ENCODE measurements around the gene NR2F1-AS1. TPM values are rescaled to one million over a fixed set of nuclear protein-coding genes. Genes with fewer than 3 reads are reported as not detected.
"Not testable (repeated sequence)": the region's sequence is repeated elsewhere in the genome, so short reads cannot be mapped to it uniquely, and the experiment has no call there.

Gene NR2F1-AS1
- total RNA-seq, 4 donors from 2014 or later: 6.0 to 48.1 (median 14.4) TPM

DNA sequence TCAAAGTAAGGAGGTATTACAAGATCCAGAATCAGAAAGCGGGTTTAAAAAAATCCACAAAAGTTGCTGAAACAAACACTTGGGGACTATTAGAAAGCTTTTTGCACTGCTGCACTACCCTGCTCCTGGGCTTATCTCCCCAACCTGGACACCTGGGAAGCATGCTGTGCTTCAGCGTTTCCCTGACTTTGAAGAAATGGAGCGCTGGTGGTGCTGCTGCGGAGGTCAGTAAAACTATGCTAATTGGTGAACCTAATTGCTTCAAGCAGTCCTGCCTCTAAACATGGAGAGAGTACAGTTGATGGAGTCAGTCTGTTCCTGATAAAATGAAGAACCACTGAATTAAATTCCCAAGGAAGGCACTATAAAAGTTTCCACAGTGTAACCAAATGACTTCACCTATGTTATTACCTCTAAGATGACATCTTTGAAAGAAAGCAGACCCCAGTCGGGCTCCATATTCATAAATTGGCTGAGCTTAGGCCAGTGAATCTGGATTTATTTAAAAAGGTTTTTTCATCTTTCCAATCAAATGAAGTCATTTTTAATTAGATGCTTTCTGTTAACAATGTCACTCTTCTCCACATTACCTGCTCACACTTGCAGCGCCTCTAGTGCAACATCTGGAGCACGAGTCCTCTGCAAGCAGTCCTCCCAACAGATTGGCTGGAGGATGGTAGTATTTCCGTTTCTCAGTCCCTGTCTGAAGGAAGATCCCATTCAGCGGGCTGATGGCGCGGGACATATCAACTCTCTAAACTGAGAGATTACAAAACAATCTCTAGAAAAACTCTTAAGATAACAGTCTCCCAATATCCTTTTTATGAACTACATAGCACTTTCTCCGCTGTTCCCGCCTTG is 11.5 kb downstream of the NR2F1-AS1 start:
- TF ChIP-seq, protein P1, sequence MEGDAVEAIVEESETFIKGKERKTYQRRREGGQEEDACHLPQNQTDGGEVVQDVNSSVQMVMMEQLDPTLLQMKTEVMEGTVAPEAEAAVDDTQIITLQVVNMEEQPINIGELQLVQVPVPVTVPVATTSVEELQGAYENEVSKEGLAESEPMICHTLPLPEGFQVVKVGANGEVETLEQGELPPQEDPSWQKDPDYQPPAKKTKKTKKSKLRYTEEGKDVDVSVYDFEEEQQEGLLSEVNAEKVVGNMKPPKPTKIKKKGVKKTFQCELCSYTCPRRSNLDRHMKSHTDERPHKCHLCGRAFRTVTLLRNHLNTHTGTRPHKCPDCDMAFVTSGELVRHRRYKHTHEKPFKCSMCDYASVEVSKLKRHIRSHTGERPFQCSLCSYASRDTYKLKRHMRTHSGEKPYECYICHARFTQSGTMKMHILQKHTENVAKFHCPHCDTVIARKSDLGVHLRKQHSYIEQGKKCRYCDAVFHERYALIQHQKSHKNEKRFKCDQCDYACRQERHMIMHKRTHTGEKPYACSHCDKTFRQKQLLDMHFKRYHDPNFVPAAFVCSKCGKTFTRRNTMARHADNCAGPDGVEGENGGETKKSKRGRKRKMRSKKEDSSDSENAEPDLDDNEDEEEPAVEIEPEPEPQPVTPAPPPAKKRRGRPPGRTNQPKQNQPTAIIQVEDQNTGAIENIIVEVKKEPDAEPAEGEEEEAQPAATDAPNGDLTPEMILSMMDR (IDR thresholded peaks at IDR 0.05): no peak
- no peak for TF ChIP-seq POLR2AphosphoS5 (IDR thresholded peaks at IDR 0.05)
- no peak for TF ChIP-seq POLR2A (IDR thresholded peaks at IDR 0.05)
- no peak for TF ChIP-seq EP300 (IDR thresholded peaks at IDR 0.05)

DNA sequence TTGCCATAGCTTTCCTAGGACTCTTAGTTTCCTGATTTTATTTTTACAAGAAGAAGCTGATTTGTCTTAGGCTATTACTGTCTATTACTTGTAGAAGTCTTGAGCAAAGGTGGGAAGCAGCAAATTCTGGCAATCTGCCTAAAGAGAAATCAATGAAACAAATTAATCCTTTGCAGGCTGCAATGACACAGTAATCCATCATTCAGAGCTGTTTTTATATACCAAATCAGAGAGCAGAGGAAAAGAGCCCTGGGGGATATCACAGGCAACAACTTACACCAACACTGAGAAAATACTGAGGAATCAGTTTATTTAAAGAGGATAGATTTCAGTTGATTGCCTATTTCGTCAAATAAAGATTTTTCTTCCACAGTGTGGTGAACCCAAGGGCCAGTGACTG is 13.6 kb downstream of the NR2F1-AS1 start:
- no peak for ATAC-seq
- Histone ChIP-seq H3K9me3 (no peaks in the 10 kb centered on the region), H3K27me3 (peaks cover 9% of the 10 kb centered on the region), H3K36me3 (peaks cover 0 to 13% of the 10 kb centered on the region in 2 donors), H3K4me1 (peaks cover 0 to 29% (median 0%) of the 10 kb centered on the region in 3 donors), H3K27ac (no peak overlapping the region), H3K4me3 (no peak overlapping the region)
- TF ChIP-seq, protein P1 (IDR thresholded peaks at IDR 0.05): no peak
- TF ChIP-seq POLR2AphosphoS5 (IDR thresholded peaks at IDR 0.05) (no peak), EP300 (IDR thresholded peaks at IDR 0.05) (no peak), POLR2A (IDR thresholded peaks at IDR 0.05) (no peak)
- 92 to 100% methylated on average over 1 of the region's 1 CpG for WGBS, 2 donors (ENCODE audit: low coverage in 1 of 2)

More for the DNA sequence above, 11.5 kb downstream of the NR2F1-AS1 start:
- no peak overlapping the region for H3K4me3 ChIP-seq
- peaks cover 9% of the 10 kb centered on the region for H3K27me3 ChIP-seq
- WGBS, 2 donors (ENCODE audit: low coverage in 1 of 2): 68 to 85% methylated on average over 6 to 12 of the region's 13 CpGs
- H3K27ac ChIP-seq: no peak overlapping the region
- peaks cover 0 to 35% (median 0%) of the 10 kb centered on the region in 3 donors for H3K4me1 ChIP-seq
- H3K36me3 ChIP-seq: peaks cover 0 to 6% of the 10 kb centered on the region in 2 donors
- no peak for ATAC-seq
- H3K9me3 ChIP-seq: no peaks in the 10 kb centered on the region

DNA sequence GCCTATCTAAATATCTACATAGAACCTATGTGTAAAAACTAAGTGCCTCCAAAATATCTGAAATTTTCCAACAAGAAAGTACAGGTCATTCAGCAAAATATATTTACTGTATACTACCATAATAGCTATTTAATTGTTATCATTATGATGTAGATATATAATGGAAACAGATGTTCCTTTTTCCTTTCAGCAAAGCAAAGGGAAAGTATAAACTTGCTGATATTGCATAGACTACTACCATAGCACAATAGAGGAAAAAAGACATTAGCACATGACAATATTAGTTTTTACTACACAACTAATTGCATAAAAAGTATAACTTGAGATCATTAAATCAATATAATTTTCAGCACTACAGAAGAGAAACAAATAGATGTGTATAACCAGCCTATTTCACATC is 14.9 kb downstream of the NR2F1-AS1 start:
- H3K27ac ChIP-seq: no peak overlapping the region
- H3K4me1 ChIP-seq: peaks cover 0 to 18% (median 0%) of the 10 kb centered on the region in 3 donors
- H3K27me3 ChIP-seq: peaks cover 8% of the 10 kb centered on the region
- H3K36me3 ChIP-seq: peaks cover 0 to 24% of the 10 kb centered on the region in 2 donors
- no peak overlapping the region for H3K4me3 ChIP-seq
- ATAC-seq: no peak
- no peaks in the 10 kb centered on the region for H3K9me3 ChIP-seq
- TF ChIP-seq EP300 (IDR thresholded peaks at IDR 0.05) (no peak), POLR2AphosphoS5 (IDR thresholded peaks at IDR 0.05) (no peak), POLR2A (IDR thresholded peaks at IDR 0.05) (no peak)
- TF ChIP-seq, protein P1 (IDR thresholded peaks at IDR 0.05): no peak

DNA sequence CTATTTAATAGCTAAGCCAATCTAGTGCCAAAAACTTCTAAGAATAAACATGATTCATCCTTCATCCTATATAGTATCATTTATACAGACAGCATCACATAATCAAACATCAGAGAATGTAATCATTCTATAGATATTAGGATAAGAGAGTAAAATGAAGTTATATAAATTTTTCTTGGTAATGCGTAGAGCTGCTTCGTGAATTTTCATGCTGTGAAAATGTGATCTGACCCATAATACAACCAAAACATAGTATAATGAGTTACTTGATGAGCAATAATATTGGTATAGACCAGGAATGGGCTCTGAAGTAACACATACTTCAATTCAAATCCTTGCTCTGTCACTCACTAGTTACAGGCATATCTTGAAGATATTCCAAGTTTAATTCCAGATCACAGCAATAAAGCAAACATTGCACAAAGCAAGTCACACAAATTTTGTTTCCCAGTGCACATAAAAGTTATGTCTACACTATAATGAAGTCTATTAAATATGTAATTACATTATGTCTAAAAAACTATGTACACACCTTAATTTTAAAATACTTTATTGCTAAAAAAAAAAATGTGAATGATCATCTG is 23.9 kb downstream of the NR2F1-AS1 start:
- no peak overlapping the region for H3K27ac ChIP-seq
- WGBS, 2 donors (ENCODE audit: low coverage in 1 of 2): 95% methylated on average over 2 of the region's 2 CpGs
- H3K27me3 ChIP-seq: no peaks in the 10 kb centered on the region
- no peak for ATAC-seq
- H3K36me3 ChIP-seq: peaks cover 0 to 35% of the 10 kb centered on the region in 2 donors
- TF ChIP-seq POLR2AphosphoS5 (IDR thresholded peaks at IDR 0.05): no peak
- TF ChIP-seq EP300 (IDR thresholded peaks at IDR 0.05): no peak
- TF ChIP-seq, protein P1 (IDR thresholded peaks at IDR 0.05): no peak
- TF ChIP-seq POLR2A (IDR thresholded peaks at IDR 0.05): no peak
- H3K4me1 ChIP-seq: no peaks in the 10 kb centered on the region
- no peak overlapping the region for H3K4me3 ChIP-seq
- H3K9me3 ChIP-seq: no peaks in the 10 kb centered on the region

DNA sequence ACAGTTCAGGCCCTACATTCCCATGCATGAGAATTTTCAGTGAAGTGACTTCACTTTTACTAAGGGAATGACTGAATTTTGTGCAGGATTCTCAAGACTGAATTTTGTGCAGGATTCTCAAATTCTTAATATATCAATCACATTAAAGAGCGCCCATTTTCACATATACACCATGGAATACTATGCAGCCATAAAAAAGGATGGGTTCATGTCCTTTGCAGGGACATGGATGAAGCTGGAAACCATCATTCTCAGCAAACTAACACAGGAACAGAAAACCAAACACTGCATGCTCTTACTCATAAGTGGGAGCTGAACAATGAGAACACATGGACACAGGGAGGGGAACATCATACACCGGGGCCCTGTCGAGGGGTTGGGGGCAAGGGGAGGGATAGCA is 31.4 kb downstream of the NR2F1-AS1 start:
- WGBS, 2 donors (ENCODE audit: low coverage in 1 of 2): 100% methylated on average over 1 to 2 of the region's 3 CpGs
- peaks cover 0 to 14% (median 0%) of the 10 kb centered on the region in 3 donors for H3K4me1 ChIP-seq
- H3K27ac ChIP-seq, ATAC-seq, H3K4me3 ChIP-seq, H3K27me3 ChIP-seq, H3K9me3 ChIP-seq: not testable (repeated sequence)
- peaks cover 0 to 16% of the 10 kb centered on the region in 2 donors for H3K36me3 ChIP-seq
